Right renal pelvis (tissue), 4 donors: ENCODE data around the gene SLCO2A1. TPM values are rescaled to one million over a fixed set of nuclear protein-coding genes. Genes with fewer than 3 reads are reported as not detected.

Experiments used
- DNase-seq, 4 donors: peaks; one replicate each; pipeline ENCODE4 v3.0.0-alpha.2; 2013; ENCODE audit warnings: low read depth in 4 of 4, low spot score in 3 of 4, missing footprints in 1 of 4
- polyA plus RNA-seq, 4 donors: library from polyadenylated mRNA; unstranded; fragments of 120-200 nt; gene quantifications; one replicate each; pipeline ENCODE4 v1.2.1, GENCODE V29; 2013; ENCODE audit not compliant: insufficient read length in 4 of 4

SLCO2A1 gene
- polyA plus RNA-seq, 4 donors = 17.5 to 22.0 (median 20.3) TPM

DNA sequence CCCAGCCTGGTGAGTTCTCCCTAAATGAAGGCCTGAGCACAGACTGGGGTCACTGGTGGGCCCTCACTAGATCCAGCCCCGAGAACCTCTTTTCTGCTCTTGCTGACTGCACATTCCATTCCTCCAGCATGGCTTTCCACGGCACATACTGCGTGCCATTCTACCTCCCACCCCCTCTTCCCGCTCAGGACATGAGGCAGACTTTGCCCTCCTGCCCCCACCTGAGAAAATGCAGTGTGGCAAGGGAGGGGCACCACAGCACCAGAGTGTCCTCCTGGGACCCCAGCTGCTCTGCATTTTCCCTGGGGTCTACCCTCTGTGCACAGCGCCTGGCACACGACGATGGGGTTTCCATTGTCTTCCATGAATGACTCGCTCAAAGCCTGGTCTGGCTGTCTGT lies 6.1 kb upstream of the SLCO2A1 start:
- DNase-seq = no peak

DNA sequence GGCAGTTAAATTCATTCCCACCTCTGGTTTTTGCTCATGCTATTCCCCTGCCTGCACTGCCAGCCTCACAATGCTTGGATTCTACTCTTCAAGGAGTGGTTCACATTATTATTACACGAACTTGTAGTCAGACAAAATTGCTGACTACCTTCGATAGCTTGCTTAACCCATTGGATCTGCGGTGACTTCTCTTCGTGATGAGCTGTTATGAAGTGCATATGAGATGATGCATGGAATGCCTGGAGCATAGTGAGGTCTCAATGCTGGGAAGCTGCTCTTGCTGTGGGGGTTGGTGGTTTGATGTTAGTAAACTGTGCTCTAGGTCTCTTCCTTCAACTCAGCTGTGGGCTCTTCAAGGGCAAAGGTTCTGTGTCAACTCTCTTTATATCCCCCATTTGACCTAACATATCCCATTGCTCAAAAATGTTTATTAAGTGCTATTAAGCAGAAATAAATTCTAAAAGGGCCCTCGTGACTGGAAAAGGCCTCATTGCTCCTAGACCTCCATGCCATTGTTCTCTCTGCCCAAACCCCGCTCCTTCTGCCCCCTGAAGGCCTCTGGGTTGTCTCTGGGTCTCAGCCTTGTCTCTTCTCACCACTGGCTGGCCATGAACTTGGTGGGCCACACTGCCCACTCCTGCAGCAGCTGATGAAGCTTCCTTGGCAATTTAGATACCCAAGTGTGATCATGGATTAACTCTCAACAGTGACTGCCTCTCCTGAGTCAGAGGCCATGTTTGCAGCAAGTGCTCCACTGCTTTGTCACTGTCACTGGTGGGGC lies 4.5 kb upstream of the SLCO2A1 start:
- no peak for DNase-seq

DNA sequence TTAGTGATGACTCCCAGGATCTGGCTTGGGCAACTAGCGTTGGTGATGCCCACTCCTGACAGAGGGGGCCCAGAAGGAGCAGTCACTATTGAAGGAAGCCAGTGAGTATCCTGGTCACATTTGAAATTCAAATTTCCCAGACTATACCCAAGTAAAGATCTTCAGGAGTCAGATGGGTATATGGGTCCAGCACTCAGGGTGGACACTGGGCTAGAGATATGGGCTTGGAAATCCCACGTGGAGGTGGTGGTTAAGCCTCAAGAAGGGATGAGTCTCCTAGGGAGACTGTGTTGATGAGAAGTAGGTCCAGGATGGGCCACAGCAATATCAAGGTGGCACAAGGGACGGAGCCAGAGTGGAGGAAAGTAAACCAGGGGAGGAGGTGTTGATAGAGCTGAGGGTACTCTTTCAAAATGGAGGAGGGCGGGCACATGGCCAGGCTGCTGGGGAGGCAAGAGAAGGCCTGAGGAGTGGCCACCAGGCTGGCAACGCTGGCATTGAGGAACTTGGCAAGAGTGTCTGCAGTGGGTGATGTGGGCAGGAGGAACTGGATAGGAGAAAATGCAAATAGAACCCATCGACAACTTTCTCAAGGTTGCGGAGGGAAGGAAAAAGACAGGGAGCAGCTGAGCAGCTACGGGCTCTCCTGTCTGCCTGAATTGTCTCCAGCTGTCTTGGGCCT lies 3.7 kb upstream of the SLCO2A1 start:
- DNase-seq = no peak

DNA sequence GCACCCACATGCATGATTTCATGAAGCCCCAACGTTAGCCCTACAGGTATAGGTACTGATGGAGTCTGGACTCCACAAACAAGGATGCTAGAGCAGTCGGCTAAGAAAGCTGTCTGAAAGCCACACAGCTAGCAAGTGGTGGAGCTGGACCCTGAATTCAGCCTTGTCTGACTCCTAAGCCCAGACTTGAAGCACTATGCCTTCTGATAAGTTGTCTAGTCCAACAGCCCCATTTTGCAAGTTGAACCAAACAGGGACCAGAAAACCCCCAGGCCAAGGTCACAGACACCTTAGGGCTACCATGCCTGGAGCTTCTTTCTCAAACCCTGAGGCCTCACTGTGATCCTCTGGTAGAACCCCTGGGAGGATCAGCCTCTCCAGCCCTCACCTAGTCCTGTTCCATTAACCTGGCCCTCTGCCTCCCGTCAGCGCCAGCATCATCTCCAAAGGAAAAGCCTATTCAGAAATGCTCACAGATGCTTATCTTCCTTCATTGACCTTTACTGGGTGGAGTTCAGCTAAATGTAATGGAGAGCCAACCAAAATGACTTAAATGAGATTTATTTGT lies 1.7 kb upstream of the SLCO2A1 start:
- DNase-seq = no peak

DNA sequence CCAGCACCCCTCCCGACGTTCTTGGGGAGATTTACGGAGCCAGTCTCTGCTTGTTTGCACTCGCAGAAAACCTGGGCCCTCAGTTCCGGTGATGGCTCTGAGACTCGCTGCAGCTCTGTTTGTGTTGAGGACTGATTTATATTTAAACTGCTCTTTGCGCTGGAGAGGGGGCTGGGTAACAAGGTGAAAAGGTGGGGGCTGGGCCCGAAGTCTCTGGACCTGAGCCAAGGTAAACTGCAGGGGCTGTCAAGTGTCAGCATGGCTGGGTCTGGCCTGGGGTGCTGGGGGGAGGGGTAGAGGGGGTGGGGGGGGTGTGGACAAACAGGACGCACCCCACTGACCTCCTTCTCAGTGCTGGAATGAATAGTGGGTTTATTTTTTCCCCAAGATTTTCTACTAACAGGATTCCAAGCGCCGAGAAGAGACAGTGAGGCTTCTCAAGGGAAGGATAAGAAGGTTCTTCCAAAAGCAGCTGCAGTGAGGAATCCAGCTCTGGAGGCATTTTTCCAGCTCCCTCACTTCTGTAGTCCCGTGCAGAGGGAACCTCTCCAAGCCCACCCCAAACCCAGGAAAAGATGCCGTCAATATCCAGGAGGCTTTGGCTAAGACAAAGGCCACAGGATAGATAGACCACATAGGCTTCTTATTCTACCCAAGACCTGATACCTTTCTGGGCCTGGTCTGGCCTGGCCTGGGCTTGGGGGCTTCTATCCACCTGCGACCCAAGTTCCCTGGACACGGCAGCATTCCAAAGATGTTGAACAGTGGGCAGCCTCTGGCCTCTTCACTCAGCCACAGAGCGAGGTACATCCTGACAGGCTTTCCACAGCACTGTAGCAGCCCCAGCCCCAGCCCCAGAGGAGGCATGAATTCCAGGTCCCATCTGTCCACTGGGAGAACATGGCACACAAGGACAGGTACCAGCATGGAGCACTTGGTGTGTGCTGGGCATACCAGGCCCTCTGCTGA lies 938 bp upstream of the SLCO2A1 start:
- peak; percentile 54 to 66 (median 58) for DNase-seq

DNA sequence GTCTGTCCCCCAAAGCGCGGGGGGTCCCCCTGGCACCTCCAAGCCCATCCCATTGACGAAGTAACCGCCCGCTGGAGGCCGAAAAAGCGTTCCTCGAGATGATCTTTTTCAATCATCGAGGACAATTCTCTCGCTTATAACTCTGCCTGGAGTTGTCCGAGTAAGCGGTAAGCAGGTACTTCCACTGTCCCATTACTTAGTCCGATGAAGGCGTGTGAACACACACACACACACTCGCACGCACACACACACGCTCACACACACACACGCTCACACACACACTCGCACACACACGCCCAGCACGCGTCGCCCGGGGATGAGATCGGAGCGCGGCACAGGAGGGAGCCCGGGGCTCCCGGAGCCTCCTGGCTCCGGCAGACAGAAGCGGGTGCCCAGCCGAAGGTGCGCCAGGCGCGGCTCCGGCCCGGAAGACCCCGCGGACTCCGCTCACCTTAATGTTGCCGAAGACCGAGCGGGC lies 430 bp downstream of the SLCO2A1 start:
- DNase-seq = peak in 3 of 4 donors; percentile 9 to 25 (median 14)

DNA sequence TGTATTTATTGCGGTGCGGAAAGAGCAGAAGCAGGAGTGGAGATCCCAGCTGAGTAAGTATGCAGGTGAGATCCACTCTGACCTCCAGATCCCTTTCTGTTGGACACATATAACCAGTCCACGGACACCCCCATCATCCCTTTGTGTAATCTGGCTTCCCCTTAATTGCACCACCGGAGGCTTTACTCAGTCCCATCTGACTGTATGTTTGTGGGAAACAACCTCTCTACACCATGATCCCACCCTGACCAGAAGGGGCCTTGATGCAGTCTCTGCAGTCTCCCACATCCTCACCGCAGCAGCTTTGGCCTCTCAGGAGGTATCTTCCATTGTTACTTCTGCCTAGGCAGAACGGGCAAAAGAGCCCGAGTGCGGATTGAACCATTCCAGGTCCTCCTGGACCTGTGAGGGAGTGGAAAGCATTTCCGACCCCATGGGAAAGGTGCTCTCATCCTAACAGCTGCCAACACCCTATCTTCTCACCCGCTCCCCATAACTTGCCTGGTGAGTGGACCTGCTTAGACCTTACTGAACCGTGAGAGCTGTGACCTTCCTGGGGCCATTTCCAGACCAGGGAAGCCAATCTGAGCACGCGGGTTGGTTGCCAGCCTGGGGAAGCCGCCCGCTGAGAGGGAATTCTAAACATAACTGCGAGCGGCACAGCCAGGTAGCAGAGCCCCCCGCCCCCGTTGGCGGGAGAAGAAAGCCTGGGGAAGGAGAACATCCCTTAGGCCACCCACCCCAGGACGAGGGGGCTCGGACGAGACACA lies 1.1 kb downstream of the SLCO2A1 start:
- peak in 2 of 4 donors; percentile 12 to 16 for DNase-seq

DNA sequence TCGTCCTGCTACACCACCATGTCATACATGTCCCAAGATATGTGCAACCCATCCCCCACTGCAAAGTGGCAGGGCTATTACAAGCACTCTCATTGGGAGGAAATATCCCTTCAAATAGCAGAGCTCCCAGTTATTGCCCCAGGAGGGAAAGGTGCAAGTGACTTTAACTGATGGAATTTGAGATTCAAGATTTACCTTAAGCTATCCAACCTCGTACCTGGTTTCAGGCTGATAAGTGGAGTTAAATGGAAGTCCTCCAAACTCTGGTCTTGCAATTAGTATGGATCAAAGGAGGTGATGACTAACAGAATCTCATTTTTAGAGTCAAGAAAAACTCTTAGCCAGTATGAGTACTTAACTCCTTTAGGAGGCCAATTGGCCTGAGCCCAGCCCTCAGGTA lies 2.1 kb downstream of the SLCO2A1 start:
- DNase-seq = no peak

DNA sequence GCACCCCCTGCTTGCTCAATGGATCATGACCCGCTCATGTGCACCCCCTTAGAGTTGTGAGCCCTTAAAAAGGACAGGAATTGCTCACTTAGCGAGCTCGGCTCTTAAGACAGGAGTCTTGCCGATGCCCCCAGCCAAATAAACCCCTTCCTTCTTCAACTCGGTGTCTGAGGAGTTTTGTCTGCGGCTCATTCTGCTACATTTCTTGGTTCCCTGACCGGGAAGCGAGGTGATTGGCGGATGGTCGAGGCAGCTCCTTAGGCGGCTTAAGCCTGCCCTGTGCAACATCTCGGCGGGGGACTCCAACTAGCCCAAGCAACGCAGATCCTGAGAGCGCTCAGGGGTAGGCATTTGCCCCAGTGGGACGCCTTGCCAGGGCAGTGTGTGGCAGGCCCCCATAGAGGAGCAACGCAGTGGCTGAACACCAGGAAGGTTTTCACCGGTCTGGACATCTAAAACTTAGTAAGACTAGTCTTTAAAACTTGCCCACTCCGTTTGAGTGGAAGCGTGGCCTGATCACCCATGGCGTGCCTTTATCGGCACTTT lies 9.5 kb downstream of the SLCO2A1 start:
- DNase-seq = no peak

DNA sequence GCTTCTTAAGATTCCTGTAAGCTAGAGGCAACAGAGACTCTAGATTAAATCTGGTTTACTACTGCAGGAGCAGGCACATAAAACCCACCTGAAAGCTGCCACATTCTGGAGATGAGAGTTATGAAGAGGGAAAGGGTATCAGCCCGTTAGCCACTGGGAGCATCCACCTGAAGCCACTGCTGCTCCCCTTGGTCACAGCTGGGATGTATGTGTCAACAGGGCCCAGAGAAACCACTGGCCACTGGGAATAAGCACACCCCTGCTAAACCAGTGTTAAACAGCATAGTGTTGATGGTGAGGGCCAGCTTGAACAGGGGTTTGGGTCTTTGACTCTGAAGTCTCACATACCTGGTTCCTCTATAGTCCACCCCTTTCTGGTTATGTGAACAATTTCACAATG lies 10.9 kb downstream of the SLCO2A1 start:
- DNase-seq = no peak

DNA sequence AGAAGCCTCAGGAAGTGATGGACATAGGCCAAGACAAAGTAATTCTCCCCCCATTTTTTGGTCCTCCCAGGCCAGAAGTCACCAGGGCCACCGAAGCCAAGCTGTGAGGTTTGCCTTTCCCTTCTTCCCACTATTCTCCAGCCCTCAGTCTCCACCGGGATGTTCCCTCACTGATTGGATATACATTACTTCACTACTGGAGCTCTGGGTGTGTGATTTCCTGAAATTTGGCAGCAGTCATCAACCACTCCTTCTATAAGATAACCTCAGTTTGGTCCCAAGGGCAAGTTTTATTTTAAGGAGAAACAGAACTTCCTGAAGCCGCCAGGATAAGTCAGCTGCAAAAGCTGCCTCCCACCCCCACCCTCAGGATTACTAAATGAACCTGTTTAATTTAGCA lies 11.3 kb downstream of the SLCO2A1 start:
- no peak for DNase-seq

DNA sequence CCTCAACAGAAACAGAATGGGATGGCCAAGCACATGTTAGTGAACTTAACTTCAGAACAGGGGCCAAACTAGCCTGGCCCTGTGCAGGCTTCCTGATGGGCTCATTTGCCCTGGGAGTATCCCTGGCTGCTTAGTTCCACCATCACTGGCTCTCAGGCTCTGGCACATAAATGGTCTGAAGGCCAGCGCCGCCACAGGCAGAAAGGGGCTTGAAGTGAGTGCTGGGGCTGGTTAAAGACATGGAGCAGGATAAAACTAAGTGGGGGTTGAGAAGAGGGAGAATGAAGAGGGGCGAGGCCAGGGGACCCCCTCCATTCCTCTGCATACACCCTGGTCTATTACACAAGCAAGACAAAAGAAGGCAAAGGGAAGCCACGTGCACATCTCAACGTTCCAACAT lies 12.2 kb downstream of the SLCO2A1 start:
- DNase-seq = no peak

DNA sequence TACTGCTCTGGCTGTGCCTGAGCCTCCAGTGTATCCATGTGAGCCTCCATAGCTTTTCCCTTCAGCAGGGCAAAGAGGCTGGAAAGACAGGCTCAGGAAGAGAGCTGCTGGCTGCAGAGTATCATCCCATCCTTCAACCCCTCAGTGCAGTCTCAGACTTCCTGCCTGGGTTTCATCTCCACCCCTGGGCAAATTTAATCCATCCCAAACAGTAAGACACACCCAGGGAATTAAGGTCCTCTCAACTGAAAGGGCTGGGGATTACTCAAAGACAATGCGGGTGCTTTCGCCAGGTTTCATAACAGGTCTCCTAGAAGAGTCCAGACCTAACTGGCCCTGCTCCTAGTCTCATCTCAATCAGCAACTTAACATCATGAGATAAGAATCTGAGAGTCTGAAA lies 15.5 kb downstream of the SLCO2A1 start:
- DNase-seq = no peak

DNA sequence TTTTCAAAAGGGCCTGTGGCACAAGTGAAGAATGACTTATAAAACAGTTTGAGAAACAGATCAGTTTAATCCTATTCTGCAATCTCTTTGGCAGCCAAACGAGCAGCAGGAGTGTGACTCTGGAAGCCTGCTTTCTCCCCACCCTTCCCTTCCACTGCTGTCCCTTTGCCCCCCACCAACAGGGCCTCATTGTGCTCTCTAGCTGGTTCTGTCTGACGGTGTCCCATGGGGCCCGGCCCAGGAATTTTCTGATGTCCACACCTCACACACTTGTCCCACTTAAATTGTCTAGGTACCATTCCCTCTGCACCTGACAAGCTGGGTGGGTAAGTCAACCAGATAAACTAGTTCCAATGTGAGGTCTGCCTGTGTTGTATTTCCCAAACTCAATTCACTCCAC lies 16.4 kb downstream of the SLCO2A1 start:
- DNase-seq = no peak

DNA sequence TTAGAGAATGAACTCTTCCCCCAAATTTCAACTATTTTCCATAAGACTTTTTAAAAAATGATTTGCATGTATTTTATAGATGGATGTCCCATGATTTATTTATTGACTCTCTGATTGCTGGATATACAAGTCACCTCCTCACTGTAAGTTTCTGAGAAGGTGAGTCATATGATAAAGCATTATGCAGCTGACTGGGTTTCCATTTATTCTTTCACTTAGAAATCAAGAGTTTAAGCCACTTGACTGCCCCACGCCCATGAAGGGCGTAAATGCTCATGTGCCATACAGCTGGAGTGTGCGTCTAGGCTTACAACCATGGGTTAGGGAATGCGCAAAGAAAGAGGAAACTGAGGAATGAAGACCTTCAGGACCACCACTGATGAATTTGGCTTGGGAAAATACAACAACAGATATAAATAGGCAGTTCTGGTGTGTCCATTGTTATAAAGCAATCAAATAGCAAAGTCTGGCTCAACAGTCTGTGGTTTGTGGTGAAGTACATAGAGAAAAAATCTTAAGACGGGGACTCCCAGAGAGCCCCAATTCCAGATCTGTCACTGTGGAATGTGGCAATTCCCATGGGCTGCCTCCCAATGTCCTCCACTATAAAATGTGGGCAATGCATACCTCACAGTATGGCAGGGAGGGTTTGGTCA lies 20.3 kb downstream of the SLCO2A1 start:
- no peak for DNase-seq

DNA sequence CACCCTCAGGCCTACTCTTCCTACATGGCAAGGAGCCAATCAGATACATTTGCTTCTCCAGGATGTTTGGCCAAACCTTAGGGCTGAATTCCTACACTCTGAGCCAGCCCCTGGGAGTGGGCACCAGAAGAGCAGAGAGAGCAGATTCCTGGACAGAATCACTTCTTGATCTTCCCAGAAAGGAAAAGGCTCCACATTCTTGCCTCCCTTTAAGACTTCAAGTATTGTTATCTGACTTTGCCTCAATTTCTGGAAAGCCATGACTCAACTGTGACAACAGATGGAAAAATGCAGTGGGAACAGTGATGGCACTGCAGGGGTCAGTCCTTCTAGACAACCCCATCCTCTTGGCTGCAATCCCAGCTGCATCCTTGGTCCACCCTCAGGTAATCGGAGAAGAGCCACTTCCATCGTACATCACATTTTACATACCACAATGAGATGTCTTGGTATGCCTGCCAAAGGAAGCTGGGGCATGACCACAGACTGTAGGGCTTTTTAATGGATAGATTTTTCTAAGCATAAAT lies 21.0 kb downstream of the SLCO2A1 start:
- DNase-seq = no peak

DNA sequence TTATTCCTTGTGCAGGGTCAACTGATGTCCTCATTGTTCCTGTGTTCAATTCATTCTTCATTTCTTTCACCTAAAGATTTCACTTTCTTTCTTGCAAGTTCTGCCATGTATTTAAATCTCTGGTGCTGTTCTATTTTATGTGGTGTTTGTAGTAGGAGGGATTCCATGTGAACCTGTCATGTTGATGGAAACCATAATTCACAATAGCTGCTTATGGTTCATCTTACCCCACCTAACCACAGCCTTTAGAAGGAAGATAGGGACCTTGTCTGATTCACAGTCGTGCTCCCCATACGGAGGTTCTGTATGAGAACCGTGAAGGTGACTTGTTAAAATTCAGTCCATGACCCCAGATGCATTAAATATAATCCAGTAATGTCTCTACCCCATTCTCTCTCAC lies 21.9 kb downstream of the SLCO2A1 start:
- DNase-seq = no peak

DNA sequence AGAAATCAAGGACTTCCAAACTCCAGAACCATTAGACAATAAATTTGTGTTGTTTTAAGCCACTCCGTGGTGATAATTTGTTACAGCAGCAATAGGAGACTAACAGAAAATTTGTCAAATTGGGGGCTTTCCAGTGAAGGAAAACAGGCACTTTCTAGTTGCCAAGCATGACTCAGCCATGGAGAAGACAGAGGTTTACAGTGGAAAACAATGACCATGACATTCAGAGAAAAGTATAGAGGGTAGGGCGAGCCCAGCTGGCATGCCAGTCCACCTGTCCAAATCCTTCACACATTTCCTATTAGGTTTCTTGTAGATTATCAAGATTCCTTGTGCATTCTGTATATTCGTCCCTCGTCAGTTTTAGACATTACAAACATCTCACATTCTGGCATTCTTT lies 24.9 kb downstream of the SLCO2A1 start:
- DNase-seq = no peak

DNA sequence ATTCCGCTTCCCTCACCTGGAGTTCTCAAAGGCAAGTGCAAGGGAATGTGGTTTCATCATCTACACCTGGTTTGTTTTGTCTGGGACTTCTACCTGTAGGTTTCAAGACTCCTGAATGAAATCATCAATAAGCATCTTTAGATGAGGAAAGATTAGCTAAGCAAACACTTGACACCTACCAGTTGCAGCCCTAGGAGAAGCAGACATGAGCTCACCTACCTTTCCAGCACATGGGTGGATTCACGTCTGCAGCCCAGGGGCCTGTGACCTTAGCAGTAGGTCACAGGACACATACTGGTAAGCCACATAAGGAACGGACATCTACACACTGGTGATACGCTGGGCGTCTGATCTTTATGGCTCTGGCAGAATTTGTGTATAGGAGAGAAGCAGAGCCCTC lies 26.7 kb downstream of the SLCO2A1 start:
- no peak for DNase-seq
